HG02885 (cell line): ENCODE measurements around the gene NISCH.

Source experiments
- ATAC-seq: cut with Tn5 transposase; IDR thresholded peaks from one replicate; pipeline ENCODE4 v1.9.1; 2021; ENCODE audit warnings: mild to moderate bottlenecking; ENCODE audit not compliant: unreplicated experiment, poor library complexity

The NISCH gene

DNA sequence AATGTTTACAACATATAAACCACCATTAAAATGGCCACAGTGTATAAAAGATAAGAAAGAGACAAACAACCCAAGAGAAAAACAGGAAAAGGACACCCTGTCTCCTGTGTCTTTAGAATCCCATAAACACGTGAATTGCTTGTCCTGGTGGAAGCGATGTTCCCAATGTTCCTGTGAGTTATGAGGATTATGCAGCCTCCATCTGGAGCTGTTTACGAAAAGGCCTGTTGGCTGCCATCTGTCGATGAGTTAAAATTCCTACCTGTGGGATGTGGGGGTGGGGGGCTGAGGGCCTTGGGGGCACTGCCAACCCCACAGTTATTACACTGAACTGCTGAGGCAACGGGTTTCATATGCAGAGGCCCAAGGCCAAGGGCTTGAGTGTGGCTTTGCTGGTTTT, 13.6 kb downstream of the NISCH start:
- no peak for ATAC-seq

DNA sequence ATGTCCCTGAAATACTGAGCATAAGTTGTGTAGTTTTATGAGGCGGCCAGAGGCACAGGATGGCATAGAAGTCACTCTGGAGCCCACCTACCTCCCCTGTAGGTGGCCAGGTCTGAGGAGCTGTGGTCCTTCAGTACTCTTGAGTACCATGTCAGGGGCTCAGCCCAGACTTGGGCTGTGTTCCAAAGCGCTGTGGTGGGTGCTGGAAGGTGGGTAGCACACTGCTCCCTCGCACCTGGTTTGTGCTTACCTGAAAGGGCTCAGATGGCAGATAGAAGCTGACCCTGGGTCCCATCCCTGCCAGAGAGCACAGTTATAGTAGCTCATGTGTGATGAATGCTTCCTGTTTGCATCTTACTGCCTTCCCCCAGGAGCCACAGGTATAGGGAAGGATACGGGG, 15.5 kb downstream of the NISCH start:
- no peak for ATAC-seq

DNA sequence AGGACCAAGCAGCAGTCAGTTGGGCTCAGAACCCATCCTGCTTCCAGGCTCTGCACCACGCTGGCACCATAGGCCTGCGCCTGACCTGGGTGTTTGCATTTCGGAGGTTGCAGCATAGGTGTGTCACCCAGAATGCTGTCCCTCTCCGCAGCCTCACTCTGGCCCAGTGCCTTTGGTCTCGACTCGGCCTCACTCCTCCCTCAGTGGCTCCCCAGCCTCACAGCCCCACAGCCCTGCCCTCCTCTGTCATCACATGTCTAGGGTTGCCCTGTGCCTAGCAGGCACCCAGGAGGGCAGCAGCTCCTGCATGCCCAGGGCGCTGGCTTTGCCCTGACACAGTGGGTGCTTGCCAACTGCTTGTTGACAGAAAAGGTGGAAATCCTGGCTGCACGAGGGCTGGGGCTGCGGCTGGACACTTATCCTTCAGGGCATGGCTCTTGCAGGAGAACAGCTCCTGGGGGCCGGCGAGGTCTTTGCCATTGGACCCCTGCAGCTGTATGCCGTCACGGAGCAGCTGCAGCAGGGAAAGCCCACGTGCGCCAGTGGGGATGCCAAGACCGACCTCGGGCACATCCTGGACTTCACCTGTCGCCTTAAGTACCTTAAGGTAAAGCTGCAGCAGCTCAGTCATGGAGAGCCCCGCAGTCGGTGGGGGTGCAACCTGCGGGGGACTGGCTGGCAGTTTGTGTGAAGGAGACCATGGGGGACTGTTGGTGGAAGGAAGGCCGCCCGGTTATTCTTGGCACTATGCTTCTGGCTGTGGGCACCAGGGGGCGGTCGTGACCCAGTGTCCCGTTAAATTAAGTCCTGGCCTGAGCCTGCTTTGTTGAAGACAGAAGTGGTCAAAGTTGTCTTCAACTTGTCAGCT, 16.2 kb downstream of the NISCH start:
- no peak for ATAC-seq

DNA sequence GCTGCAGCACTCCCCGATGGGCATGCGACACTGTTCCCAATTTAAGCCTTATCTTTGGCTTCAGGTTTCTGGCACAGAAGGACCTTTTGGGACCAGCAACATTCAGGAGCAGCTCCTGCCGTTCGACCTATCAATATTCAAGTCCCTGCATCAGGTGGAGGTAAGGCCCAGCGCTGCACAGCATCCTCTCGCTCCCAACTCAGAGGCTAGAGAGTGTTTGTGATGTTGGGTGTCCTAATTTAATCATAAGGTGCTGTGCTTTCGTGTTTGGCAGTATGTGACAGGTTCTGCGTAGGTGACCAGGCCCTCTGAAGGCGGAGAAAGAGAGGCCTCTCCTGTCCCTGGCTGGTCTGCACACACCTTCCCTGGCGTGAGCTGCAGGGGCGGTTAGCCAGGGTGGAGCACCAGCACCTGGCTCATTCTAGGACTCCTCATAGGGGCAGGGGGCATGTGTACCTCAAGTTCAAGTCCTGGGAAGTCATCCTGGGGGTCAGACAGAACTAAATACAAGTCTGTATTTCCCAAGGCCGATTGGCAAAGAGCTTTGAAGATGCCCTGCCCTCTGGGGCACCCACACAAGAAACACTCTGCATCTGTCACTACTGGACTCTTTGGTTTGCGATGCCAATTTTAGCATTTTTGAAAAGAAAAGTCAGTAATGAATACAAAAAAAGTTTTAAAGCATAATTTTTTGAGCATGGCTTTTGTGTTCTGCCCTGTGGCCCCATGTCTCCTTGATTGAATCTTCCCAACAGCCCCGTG, 17.0 kb downstream of the NISCH start:
- ATAC-seq = no peak

GRCh38 chr3:52473026-52473425, 17.6 kb downstream of the NISCH start:
- ATAC-seq = no peak

DNA sequence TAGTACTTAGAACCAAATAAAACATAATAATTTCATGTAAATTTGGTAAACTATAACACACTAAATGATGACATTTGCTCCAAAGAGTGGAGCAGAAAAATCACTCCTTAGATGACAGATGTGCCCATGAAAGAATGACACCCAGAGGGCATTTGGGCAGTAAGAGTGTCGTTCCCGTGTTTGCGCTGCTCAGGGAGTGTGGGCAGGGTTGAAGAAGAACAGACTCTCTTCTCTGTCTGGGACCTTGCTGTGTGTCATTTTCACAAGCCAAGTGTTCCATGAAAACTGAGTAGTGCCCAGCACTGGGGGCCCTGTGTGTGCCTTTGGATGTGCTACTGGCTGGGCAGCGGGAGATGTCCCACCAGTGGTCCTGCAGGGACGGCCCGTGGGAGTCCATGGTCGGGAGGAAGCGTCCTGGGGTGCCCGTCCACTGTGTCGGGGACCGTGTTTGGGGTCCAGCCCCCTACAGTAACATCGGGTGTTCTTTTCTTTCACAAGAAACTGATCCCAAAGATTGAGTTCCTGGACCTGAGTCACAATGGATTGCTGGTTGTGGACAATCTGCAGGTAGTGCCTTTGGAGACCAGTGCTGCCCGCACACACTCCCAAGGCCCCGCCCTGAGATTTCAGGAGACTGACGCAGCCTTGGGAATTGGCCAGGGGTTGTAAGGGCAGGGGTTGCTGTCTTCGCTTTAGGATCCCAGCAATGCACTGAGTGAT, 21.8 kb downstream of the NISCH start:
- ATAC-seq = no peak

GRCh38 chr3:52477796-52478095, 22.3 kb downstream of the NISCH start:
- no peak for ATAC-seq

DNA sequence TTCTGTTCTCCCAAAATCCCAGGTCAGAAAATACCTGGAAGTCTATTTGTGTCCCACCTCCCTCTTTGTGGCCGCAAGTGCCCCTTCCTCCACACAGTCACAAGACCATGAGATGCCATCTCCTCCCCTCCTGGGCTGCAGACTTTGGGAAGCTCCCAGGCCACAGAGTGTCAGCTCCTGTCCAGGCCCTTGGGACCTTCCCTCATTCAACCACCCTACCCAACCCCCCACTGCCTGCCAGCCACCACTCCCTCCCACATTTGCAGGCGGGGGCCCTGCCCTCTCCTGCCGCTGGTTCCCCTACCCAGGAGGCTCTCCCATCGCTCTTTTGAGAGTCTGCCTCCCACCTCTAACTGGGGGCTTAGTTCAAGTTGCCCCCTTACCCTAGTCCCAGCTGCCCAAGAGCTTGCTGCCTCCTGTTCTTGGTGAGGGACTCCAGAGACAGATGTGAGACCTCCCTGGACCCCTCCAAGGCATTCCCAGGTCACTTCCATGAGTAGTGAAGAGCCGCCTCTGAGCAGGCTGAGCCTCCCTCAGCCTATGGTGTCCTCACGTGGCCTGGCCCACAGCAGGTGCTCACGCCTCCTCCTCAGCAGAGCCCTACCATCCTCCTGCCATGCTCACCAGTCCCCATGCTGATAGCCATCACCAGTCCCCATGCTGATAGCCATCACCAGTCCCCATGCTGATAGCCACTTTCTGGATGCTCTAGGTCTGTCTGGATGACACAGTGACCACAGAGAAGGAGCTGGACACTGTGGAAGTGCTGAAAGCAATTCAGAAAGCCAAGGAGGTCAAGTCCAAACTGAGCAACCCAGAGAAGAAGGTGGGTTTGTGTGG, 23.9 kb downstream of the NISCH start:
- ATAC-seq = no peak

GRCh38 chr3:52479877-52480575, 24.6 kb downstream of the NISCH start:
- ATAC-seq = no peak

DNA sequence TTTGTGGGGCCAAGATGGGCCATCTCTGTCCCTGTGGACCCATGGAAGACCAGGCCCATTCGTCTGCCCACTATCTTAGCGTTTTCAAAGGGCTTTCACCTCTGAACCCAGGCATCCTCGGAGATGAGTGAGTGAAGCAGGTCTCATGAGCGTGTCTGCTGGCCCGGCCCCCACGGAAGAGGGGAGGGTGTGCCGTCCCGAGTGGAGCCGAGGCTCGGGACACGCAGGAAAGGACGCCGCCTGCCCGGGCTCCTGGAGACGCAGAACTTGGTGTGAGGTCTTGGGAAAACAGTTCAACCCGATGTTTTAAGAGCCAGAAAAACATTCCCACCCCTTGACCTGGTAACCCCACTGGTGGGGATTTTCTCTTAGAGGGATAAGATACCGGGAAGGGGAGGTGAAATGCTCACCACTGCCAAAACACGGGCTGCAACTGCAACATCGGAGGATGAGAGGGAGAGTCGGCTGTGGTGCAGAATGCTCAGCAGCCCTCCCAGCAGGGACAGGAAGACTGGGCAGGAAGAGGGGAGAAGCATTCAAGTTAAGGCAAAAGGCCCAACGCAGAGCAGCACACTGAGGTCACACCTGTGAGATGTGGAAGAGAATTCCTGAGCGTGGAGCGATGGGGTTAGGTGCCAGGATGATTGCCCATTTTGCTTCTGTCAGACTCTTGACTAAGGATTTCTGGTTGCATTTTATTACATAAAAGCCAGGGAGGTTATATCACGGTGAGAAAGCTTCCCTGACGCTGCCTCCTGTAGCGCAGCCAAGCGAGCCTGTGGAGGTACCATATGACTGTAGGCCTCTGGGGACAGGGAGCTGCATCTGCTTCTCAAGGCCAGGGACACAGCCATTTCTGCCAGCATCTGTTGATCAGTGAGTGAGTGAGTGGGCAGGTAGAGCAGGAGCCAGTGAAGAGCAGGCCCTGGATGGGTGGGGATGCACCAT, 25.6 kb downstream of the NISCH start:
- no peak for ATAC-seq

DNA sequence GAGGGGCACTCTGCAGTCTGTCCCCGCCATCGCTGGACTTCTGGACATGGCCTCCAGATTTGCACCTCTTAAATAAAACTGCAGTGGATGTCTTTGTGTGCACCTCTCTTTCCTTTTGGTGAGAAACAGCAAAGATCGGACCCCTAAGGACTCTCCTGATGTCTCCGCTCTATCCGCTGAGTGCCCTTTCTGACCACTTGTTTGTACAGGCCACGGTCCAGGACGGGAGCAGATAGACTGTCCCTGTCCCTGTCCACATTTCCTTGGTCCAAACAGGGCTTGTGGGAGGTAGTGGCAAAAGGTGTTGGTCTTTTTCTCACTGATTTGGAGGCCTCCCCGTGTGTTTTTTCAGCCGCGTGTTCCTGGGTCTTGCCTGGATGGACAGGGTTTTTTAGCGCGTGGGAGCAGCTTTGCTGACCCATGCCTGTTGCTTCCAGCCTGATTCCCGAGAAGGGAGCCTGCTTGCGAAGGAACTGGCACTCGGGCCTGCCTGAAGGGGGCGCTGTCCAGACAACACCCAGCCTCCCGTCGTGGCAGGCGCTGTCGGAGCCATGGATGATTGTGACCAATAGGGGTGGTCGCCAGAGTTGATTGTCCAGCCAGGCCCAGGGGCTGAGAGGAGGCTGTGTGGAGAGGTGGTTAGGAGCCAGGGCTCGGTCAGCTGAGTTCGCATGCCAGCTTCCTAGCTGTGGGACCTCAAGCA, 26.6 kb downstream of the NISCH start:
- no peak for ATAC-seq

GRCh38 chr3:52483081-52483480, 27.7 kb downstream of the NISCH start:
- ATAC-seq = no peak

- no peak for ATAC-seq
Observed at GRCh38 chr3:52483577-52484381, 28.4 kb downstream of the NISCH start.

- no peak for ATAC-seq
Observed at GRCh38 chr3:52484680-52485461, 29.5 kb downstream of the NISCH start.

GRCh38 chr3:52487050-52487787, 31.8 kb downstream of the NISCH start:
- no peak for ATAC-seq
